ENCODE results near the gene KL.
A peak's percentile ranks its signal among the peaks of the same experiment; 100 is the strongest.

Gene KL

DNA sequence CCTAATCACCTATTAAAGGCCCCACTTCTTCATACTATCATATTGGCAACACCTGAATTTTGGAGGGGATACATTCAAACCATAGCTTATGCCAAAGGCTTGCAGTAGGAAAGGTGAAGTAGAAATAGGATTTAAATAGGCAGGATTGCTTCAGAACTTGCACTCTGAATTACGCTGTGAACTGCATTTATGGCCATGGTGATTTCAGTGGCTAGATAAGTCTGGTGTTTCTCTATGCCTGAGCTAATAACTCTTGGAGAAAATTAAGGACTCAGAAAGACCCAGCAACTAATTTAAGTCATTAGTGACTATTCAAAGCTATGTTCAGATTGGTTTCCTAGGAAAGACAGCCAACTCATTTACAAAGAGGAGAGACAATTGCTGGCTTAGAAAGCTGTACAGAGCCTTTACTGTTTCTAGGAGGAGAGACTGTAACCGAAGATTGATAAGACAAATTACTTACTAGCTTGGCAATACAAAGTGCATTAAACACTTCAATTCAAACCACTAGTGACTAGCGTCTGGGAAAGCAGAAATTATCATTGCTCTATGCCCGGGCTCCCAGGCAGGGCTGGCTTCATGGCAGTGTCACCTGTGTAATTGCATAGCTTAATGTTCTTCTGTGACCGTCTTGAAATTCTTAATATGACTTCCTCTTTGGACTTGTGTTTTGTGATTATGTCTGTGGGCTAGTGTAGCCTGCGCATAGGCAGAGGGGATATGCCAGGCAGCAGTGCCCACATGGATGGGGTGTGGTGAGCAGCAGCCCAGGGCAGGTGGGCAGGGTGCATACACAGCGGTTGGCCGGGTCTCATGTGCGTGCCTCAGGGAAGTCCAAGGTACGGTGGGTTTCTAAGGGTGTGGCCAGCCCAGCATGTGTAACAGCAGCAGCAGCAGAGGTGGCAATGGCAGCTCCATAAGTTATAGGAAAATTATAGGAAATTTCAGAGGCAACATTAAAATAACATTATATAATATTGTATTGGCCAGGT is 60.1 kb downstream of the KL start:
- no peaks in the 10 kb centered on the region for H3K9me3 Mint-ChIP-seq
- TF ChIP-seq, protein P1, sequence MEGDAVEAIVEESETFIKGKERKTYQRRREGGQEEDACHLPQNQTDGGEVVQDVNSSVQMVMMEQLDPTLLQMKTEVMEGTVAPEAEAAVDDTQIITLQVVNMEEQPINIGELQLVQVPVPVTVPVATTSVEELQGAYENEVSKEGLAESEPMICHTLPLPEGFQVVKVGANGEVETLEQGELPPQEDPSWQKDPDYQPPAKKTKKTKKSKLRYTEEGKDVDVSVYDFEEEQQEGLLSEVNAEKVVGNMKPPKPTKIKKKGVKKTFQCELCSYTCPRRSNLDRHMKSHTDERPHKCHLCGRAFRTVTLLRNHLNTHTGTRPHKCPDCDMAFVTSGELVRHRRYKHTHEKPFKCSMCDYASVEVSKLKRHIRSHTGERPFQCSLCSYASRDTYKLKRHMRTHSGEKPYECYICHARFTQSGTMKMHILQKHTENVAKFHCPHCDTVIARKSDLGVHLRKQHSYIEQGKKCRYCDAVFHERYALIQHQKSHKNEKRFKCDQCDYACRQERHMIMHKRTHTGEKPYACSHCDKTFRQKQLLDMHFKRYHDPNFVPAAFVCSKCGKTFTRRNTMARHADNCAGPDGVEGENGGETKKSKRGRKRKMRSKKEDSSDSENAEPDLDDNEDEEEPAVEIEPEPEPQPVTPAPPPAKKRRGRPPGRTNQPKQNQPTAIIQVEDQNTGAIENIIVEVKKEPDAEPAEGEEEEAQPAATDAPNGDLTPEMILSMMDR (IDR thresholded peaks at IDR 0.05) = no peak
- H3K4me1 Mint-ChIP-seq = peaks cover 31% of the 10 kb centered on the region
- DNase-seq = no peak
- H3K27ac Mint-ChIP-seq = no peak overlapping the region
- H3K36me3 Mint-ChIP-seq (ENCODE audit: low read depth) = no peaks in the 10 kb centered on the region
- peaks cover 3% of the 10 kb centered on the region for H3K27me3 Mint-ChIP-seq (ENCODE audit: low read depth, poor library complexity)
- H3K4me3 Mint-ChIP-seq = no peak overlapping the region

DNA sequence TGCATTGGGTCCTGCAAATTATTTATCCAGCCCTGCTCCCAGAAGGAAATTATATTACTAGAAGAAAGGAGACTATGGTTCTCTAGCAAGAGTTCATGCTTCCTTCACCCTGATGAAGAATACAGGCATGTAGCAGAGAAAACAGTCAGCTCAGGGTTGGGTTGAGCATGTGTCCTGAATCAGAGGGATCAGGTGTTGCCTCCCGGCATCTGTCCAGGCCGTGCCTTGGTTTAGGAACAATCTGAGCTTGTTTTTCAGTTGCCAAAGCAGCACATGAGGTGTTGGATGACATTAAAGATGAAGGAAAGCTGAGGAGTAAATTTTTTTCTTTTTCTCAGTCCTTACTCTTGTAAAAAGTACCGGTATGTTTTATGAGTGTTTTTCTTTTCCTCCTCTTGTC is 62.0 kb downstream of the KL start:
- DNase-seq = no peak
- Mint-ChIP-seq H3K4me1 (peaks cover 41% of the 10 kb centered on the region), H3K27me3 (ENCODE audit: low read depth, poor library complexity) (peaks cover 3% of the 10 kb centered on the region), H3K27ac (peak overlapping the region; percentile 30), H3K4me3 (no peak overlapping the region), H3K36me3 (ENCODE audit: low read depth) (no peaks in the 10 kb centered on the region), H3K9me3 (peaks cover 5% of the 10 kb centered on the region)
- TF ChIP-seq, protein P1 (IDR thresholded peaks at IDR 0.05) = no peak

DNA sequence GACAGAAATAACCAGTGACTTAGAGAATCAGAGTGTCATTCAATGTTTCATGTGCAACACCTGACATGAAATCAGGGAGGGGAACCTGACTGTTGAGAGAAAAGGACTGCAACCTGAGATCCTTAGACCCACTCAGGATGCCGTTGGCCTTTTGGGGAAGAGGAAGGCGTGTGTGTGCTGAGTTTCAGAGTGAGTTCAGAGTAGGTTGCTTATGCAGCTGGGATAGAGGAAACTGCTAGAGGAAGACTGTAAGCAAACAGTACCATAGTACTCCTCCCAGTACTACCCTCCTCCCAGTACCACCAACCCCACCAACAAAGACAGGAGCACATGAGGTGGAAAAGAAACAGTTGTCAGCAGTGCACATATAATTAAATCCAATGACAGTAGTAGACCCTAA is 63.7 kb downstream of the KL start:
- no peak overlapping the region for H3K27ac Mint-ChIP-seq
- no peak overlapping the region for H3K4me3 Mint-ChIP-seq
- peaks cover 3% of the 10 kb centered on the region for H3K27me3 Mint-ChIP-seq (ENCODE audit: low read depth, poor library complexity)
- TF ChIP-seq, protein P1 (IDR thresholded peaks at IDR 0.05) = no peak
- H3K36me3 Mint-ChIP-seq (ENCODE audit: low read depth) = no peaks in the 10 kb centered on the region
- H3K4me1 Mint-ChIP-seq = peaks cover 41% of the 10 kb centered on the region
- H3K9me3 Mint-ChIP-seq = peaks cover 5% of the 10 kb centered on the region
- no peak for DNase-seq

DNA sequence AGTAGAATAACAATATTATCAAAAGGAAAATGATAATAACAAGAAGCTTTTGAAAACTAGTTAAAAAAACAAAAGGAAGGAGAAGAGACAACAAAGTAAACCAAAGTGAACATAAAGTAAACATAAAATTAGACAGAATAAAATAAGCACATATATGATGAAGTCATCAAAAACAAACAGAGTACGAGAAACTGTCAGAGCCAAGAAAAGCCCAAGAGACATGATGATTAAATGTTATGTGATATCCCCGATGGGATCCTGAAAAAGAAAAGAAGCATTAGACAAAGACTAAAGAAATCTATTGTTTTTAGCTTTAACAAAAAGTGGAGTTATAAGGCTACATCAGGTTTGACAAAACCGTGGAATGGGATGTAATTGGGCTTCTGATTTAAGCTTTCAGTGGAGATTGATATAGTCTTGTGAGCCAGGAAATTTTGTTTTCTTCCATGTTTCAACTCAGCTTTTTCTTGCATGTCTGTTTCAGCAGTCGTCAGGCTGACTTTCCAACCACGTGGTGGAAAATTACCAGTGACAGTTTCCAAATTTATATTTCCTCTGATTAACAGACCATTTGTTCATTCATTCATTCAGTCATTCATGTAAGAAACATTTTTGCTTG is 64.9 kb downstream of the KL start:
- Mint-ChIP-seq H3K9me3 (peaks cover 5% of the 10 kb centered on the region), H3K4me3 (no peak overlapping the region), H3K27me3 (ENCODE audit: low read depth, poor library complexity) (peaks cover 3% of the 10 kb centered on the region), H3K4me1 (peaks cover 45% of the 10 kb centered on the region), H3K36me3 (ENCODE audit: low read depth) (no peaks in the 10 kb centered on the region), H3K27ac (peak overlapping the region; percentile 4)
- no peak for DNase-seq
- TF ChIP-seq, protein P1 (IDR thresholded peaks at IDR 0.05) = no peak

DNA sequence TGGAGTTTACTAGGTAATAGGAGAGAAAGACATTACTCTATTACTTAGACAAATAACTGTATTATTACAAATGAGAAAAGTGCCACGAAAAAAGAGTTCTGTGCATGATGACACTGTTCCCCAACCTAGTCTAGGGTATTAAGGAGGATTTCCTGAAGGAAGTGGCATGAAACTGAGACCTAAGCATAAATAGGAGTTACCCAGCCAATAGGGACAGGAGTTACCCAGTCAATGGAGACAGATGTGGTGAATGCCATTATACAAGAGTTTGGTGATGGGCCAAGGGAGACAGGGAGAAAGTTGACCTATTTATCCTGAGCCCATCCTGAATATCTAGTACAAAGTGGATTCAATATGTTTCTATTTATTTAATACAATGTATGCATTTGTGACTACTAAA is 65.4 kb downstream of the KL start:
- Mint-ChIP-seq H3K27ac (no peak overlapping the region), H3K4me1 (peaks cover 45% of the 10 kb centered on the region), H3K4me3 (no peak overlapping the region), H3K27me3 (ENCODE audit: low read depth, poor library complexity) (peaks cover 3% of the 10 kb centered on the region), H3K9me3 (peaks cover 5% of the 10 kb centered on the region), H3K36me3 (ENCODE audit: low read depth) (no peaks in the 10 kb centered on the region)
- TF ChIP-seq, protein P1 (IDR thresholded peaks at IDR 0.05) = no peak
- DNase-seq = no peak
